Activated CD4-positive, CD25-positive, alpha-beta regulatory T cell treated with anti-CD3 and anti-CD28 coated beads, Interleukin-2, amount 50 U/mL, for 24 hours (primary cell): Measurements from ENCODE around the gene C2orf15.
"Not testable (repeated sequence)": the region's sequence is repeated elsewhere in the genome, so short reads cannot be mapped to it uniquely, and the experiment has no call there.

Source experiments
- ATAC-seq, 2 donors: fragments of 150-1000 bp; cut with Tn5 transposase; one replicate each; pipeline ENCODE4 v1.10.0; 2021; ENCODE audit warnings: mild to moderate bottlenecking in 1 of 2, moderate library complexity in 1 of 2

Gene C2orf15, protein sequence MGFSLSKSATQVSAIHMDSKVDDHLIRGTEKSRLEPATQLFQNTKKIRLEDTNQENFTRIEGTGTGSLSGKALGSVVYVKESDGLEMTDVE

DNA sequence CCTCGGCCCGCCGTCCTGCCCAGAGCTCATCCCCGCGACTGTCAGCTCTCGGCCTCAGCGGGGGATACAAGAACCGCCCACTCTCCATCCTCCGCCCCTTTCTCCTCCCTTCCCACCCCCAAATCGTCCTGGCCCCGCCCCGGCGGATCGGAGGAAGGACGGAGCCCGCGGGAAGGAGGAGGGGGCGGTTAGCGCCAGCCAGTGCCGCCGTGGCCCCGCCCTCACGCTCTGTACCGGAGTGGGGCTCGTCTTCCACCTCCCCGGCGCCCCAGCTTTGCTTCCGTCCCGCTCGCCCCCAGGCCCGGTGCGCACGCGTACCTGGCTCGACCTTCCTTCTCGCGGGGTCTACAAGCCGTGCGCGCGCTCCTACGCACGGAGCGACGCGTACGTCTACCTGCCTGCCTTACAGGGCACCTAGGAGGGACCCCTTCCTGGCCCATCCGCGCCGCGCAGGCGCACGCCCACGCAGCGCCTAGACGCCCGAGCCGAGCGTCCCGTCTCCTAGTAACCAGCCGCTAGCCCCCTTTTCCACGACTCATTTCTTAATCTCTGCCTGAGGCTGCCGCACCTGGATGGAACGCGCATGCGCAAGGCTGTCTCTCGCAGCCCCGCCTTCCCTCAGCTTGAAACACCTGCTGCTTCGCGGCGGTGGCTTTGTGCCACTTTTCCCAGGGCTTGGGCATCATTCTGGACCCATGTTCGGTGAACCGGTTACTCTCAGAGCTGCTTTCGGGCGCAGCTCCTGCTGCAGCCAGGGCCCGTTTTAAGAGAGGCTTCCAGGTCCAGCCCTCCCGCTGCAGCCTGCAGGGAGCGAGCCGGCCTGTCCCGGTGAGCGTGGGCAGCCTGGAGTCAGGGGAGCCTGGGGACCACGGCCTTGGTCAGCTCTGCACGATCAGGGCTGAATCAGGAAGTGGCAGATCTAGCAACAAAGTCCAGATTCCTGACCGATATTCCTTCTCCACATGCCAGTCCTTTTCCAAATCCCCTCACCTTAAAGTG is at the start of gene C2orf15:
C2orf15 (plus strand) TSS at position 598 of the 999 bp plus-strand sequence. CDS start 8,852 bp downstream, outside the sequence.
- peak; percentile 88 to 92 for ATAC-seq

DNA sequence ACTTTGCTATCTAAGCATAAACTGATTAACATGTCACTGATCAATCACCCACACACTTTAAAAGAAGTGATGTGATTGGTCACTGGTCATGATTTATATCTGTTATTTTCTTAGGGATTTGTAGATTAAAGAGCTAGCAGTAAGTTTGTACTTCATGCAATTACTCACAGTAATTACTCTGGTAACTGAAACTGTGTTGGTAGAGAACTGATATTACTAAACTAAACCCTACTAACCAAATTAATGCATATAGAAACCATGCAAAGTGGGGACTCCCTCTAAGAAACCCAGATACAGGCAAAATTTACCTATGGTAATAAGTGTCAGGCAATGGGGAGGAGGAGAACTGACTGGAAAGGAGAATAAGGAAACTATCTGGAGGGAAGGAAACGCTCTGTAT is 44.8 kb upstream of the C2orf15 start:
- peak; percentile 17 to 62 for ATAC-seq

DNA sequence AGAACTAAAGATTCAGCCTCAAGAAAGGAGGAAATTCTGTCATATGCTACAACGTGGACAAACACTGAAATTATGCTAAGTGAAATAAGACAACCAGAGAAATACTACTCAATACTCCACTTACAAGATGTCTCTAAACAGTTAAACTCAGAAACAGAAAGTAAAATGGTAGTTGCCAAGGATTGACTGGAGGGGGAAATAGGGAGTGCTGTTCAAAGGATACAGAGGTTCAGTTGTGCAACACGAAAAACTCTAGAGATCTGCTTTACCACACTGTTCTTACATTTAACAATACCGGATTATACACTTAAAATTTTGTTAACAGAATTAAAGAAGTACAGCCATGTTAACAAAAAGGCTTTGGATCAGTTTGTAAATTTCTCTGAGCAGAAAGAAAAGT is 39.8 kb upstream of the C2orf15 start:
- ATAC-seq = no peak

DNA sequence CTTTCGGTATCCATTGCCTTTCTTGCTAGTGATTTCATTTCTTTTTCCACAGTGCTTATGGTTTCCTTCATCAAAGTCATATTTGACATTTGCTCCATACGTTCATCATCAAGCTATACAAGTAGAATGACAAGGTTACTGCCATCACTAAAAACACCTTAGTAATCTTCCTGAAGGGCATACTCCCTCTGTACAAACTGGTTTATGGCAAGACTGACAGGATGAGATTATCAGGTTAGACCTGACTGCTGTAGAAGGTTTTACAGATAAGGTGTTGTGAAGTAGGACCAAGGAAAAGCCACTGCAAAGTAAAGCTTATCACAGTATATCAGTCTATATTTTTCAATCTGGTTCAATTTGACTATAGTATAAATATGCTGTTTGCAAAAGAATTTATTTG is 37.5 kb upstream of the C2orf15 start:
- ATAC-seq = no peak

DNA sequence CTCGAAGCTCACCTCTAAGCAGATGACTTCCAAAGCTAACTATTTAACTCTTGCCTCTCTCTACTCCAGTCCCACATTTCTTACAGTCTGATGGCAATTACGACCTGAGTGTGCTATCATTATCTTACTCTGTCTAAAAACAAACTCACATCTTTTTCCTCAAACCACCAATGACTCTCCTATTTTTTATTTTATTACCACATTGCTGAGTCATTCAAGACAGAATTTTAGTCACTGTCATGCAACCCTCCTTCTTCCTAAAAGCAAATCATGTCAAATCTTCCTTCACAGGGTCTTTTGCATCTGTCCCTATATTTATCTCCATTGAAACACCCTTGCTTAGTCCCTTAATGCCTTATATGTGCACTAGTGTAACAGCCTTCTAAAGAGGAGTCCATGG is 34.6 kb upstream of the C2orf15 start:
- ATAC-seq = no peak

DNA sequence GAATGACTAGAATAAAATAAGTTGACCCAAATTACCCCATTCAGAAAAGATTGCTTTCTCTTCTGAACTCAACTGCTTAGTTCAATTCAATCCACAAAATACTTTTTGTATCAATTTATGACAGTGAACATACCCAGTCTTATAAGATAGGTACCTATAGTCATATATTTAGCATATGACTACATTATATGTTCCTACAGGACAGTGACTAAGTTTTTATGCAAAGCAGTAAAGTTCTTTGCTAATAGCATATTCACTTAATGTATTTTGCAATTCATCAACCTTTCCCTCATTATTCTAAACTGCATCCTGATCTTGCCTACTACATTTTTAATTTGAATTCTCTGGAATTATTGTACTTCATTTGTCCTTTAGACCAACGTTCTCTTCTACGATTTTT is 30.3 kb upstream of the C2orf15 start:
- peak; percentile 35 to 59 for ATAC-seq

DNA sequence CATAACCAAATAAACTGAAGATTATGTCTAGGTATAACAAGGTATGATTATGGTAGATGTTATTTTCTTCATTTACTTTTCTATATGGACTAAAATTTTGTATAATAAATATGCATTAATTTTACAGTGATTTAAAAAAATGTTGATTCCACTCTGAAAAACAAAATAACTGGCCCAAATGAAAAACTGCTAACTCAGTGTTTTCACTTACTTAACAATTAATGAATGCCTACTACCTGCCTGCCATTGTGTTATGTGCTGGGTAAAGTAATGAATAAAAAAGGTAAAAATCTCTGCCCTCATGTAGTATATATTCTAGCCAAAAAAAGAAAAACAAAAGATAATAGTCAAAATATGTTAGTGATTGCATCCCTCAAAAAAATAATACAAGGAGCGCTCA is 29.6 kb upstream of the C2orf15 start:
- no peak for ATAC-seq

DNA sequence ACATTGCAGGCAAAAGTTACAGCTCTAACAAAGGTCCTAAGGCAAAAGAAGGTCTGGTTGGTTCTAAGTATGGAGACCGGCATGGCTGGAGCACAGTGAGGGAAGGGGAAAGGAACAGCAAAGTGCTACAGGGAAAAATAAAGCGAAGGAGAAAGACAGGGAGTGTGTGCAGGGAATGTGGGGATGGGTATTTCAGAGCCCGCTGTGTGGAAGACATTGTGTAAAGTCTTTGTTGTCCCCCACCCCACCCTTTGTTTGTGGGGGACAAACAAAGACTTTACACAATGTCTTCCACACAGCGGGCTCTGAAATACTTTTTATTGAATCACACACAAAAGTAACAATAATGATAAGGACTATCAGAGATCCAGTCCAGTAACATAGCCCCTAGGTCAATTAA is 28.9 kb upstream of the C2orf15 start:
- no peak for ATAC-seq

DNA sequence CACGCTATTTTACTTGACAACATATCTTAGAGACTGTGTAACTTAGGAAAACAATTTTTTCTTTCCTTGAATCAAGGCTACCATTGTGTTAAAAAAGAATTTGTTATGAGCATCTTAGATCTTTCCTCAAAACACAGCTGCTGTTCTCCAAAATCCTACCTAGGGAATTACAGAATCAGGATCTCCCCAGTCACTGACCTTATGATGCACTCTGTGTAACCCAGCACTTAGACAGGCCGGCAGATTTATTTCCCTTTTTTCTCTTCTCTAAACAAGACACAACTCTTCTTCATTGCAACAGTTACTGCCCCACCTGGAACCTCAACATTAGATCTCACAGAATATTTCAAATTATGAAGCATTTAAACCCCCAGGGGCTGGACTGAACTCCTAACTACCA is 13.5 kb upstream of the C2orf15 start:
- ATAC-seq = no peak

DNA sequence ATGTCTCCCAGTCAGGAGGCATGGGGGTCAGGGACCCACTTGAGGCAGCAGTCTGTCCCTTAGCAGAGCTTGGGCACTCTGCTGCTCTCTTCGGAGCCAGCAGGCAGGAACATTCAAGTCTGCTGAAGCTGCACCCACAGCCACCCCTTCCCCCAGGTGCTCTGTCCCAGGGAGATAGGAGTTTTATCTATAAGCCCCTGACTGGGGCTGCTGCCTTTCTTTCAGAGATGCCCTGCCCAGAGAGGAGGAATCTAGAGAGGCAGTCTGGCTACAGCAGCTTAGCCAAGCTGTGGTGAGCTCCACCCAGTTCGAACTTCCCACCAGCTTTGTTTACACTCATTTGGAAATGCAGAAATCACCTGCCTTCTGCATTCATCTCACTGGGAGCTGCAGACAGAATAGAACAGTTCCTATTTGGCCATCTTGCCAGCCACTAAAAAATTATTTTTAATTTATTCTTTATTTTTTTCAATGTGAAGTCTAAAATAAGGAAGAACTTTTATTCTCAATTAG is 6.4 kb upstream of the C2orf15 start:
- ATAC-seq = not testable (repeated sequence)

DNA sequence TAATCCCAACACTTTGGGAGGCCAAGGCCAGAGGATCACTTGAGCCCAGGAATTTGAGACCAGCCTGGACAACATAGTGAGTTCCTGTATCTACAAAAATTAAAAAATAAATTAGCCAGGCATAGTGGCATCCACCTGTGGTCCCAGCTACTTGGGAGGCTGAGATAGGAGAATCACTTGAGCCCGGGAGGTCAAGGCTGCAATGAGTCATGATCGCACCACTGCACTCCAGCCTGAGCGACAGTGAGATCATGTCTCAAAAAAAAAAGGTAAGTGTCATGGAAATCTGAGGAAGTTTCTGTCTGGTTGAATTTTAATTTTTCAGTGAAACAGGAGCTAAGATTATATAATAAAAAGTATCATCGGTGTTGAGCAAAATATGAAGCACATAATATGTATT is 2.5 kb upstream of the C2orf15 start:
- ATAC-seq = no peak

DNA sequence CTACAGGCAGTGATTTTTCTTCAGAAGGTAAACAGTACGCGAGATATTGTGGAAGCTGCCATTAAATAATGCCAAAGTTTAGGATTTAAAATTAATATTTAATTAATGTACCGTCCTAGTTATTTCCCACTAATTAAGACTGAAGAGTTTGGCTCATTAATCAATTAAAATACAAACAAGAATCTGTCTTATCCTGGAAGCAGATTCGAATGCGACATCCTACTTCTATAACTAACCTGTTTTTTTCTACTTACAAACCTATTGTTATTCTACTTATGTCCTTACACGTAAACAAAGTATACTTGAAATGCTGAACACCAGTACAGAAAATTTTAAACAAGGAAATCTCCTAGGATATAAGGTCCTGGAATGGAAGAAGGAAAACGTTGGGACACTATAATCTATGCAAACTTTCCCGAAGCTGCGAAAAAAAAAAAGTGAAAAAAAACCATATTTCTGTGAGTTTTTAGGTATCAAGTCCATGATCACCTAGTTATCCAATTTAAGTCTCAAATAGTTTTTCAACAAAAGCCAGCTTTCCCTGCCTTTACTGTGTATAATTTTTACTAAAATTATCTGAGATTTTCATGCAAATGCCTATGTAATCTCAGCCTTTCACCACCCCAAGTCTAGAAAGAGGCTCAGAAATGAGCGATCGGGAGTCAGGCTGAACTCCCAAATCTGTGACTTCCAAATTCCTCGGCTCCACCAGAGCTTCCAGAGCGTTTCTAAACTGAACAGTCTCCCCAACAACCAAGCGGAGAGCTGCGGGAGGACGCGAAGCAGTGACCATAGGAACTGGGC is 1.2 kb upstream of the C2orf15 start:
- no peak for ATAC-seq

DNA sequence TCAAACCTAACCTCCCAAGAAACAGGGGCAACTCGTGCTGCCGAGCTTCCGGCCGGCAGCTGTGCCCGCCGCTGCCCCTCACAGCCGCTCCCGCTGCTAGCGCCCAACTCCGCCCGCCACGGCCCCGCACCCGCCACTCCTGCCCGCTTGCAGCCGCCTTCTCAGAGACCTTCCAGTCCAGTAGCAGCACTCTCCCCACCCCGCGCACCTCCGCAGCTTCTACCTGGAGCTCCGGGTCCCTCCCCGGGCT is 722 bp upstream of the C2orf15 start:
- peak; percentile 9 to 21 for ATAC-seq

DNA sequence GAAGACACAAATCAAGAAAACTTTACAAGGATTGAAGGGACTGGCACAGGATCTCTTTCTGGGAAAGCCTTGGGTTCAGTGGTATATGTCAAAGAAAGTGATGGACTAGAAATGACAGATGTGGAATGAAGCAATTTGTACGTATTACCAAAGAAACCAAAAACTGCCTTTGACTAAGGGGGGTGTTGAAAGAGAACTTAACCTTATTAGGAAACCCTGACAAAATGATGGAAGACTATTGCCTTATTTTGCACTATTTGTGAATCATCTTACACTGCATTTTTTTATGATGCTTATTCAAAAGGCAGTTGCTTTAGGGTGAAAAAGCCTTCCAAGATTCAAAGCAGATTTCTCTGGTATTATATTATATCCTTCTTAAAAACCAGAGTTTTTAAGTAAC is 9.2 kb downstream of the C2orf15 start:
- no peak for ATAC-seq

DNA sequence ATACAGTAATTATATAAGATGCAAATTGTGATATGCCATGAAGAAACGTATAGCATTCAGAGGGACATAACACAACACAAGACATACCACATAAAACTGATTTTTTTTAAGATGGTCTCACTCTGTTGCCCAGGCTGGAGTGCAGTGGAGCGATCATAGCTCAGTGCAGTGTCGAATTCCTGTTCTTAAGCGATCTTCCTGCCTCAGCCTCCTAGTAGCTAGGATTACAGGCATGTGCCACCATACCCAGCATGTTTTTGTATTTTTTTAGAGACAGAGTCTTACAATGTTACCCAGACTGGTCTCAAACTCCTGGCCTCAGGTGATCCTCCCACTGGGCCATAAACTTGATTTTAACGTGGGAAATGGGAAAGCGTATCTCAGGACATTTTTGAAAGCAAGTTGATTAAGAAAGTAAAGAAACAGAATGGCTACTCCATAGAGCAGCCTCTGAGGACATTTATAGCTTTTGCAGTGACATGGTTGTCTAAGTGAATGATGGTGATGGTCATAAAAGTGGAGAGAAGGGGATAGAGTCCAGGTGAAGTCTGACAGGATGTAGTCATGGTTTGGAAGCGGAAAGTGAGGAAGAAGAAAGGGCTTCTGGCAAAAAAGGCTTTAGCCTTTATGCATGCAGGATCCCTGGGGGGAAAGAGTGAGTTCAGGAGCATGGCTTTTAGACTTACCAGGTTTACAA is 10.8 kb downstream of the C2orf15 start:
- ATAC-seq = no peak

DNA sequence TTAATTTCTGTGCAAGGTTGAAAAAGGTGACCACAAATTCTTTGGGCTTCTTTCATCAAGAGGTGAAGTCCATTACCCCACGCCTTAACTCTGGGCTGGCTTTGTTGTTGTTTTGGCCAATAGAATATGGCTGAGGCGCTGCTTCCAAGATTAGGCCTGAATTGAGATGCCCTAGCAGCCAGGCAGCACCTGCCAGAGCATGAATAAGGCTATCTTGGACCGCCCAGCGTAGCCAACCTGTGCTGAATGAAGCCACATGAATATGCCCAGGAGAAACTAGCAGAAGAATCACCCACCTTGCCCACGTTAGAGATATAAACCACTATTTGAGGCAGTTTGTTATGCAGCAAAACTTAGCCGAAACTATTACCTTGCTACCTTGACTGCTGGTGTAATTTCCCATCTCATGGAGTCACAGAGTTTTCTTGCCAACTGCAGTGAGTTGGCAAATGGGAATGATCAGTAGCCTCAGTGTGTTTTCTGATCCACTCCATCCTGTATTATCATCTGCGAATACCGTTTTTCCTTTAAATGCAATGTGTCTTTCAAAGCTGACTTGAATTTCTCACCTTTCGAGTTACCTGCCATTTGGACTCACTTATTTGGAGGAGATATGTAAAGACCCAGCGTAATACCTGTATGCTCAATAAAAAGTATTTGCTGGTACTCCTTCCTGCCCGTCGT is 12.6 kb downstream of the C2orf15 start:
- no peak for ATAC-seq

DNA sequence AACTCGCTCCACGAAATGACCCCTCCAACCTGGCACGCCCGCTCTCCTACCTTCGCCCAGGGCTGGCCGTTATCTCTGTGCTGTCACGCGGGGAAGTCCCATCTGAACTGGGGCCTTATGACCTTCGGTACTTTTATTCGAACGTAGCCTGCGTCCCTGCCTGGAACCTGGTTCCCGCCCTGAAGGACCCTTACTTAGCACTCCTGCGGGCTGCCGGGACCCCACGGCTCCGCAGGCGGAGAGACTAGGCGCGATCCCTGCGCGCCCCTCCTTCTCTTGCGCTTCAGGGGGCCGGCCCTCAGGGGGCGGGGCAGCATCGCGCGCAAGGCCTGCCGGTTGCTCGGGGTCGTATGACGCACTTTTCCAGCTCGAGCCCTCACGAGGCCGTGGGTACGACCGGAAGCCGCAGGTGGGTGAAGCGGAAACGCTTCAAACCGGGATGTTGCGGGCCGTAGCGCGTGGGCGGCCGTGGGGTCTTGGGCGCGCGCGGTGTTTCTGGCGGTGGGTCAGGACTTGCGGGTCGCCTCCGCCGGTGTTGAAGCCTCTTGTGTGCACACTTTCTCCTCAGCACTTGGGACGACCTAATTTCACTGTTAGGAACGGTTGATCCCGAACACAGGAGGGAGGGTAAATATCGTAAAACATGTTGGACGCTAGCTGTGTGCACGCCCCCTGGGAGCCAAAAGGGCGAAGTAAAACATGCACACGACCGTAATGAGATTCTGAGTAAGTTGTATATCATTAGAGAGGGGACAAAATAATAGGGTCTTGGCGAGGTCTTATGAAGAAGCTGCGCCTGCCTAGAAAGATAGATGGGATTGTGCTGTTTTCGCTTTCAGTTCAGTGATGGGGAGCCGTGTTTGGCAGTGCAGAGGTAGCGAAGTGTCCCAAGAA is 13.4 kb downstream of the C2orf15 start, which contains the start of the genes LIPT1 and TSGA10:
LIPT1 (plus strand) TSS at position 325 of the 894 bp plus-strand sequence. CDS start 6,991 bp downstream, outside the sequence.
TSGA10 (minus strand) TSS at position 300 of the 894 bp plus-strand sequence. CDS start 45,503 bp downstream, outside the sequence.
- ATAC-seq = peak; percentile 97

DNA sequence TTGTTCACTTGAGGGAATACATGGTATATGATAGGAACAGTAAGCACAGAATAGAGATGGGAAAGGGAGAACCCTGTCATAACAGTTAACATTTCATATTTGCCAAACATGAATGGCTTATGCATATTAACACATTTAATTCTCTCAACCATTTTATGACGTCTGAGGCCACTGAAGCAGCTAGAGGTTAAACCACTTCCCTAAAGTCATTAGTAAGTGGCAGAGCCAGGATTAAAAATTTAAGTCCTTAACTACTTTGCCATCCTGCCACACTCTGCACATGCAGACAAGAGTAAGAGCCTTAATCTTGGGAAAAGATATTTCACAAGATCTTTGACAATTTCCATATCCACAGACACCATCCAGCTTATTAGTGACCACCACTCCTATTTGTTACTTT is 15.4 kb downstream of the C2orf15 start:
- no peak for ATAC-seq

DNA sequence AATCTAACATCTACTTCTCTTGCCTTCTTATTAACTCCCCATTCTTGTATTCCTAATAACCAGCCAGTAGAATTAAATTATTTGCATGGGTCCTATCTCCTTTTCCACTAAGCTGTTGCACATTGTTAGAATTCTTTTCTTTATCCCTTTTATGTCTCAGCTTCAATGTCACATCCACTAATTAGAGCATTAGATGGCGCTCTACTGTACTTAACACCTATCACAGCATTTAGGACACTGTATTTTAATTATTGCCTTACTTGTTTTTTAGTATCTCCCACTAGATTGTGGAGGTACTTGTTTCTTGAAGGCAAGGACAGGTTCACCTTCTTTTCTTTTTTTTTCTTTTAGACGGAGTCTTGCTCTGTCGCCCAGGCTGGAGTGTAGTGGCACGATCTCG is 17.1 kb downstream of the C2orf15 start:
- no peak for ATAC-seq

DNA sequence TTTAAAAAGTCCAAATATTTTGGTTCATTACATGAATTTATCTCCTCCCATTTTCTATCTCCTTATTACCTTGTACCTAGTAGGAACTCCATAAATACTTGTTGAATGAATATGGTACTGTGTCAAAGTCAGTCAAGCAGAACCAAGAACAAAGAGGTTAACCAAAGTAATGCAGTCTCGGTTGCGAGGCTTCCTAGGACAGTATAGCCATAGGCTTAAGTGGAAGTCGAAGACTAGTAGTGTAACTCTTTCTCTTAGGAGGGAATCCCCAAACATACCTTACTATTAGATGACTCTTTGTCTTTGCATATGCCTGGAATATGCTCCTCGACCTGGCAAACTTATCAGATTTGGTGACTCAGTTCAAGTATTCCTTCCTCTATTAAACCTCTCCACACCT is 18.1 kb downstream of the C2orf15 start:
- no peak for ATAC-seq

DNA sequence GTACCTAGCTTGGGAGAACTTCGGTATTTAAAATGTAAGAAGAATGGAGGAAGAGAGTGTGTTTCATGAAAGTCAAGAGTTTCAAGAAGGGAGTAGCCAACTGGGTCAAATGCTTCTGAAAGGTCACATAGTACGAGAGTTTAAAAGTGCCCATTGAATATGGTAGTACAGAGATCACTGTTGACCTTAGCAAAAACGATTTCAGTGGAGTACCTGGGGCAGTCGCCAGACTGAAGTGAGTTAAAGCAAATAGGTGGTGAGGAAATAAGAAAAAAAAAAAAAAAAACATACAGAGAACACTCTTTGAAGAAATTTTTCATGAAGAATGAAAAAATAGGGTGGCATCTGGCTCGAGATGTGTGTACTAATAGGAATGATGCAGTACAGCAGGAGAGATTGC is 24.7 kb downstream of the C2orf15 start:
- ATAC-seq = no peak
